ENCODE data around the gene CISD3. TPM values are rescaled to one million over a fixed set of nuclear protein-coding genes. Genes with fewer than 3 reads are reported as not detected.

Gene CISD3
- total RNA-seq, 2 experiments from 2014 or later: 48.2 to 56.1 TPM

GRCh38 chr17:38729368-38729885 lies 714 bp upstream of the CISD3 start:
- H3K4me1 Mint-ChIP-seq (ENCODE audit: low read depth): peaks cover 72% of the 10 kb centered on the region
- ATAC-seq (no peak), DNase-seq (no peak)
- ChIA-PET POLR2A (interaction anchor here (1.6 to 4.2 kb wide), 5 partner anchors 11 to 25 kb away, joined by 6 to 92 read pairs (median 9); partner anchors contain the start of gene MLLT6), CTCF (interaction anchor here (0.7 to 2.7 kb wide), 9 partner anchors 10 to 171 kb away, joined by 3 to 29 read pairs (median 7); partner anchors contain the start of genes EPOP and MLLT6)
- H3K4me3 Mint-ChIP-seq: peak overlapping the region; percentile 55
- H3K27me3 Mint-ChIP-seq (ENCODE audit: low read depth): no peaks in the 10 kb centered on the region
- peaks cover 54% of the 10 kb centered on the region for H3K36me3 Mint-ChIP-seq (ENCODE audit: low read depth)
- peak overlapping the region; percentile 95 for H3K27ac Mint-ChIP-seq
- no peaks in the 10 kb centered on the region for H3K9me3 Mint-ChIP-seq (ENCODE audit: insufficient read depth)

- ChIA-PET POLR2A (interaction anchor here (0.6 to 1.9 kb wide), 9 partner anchors 15 to 1824 kb away, joined by 3 to 9 read pairs (median 3); partner anchors contain the start of gene MLLT6), CTCF (interaction anchor here (0.7 to 3.3 kb wide), 10 partner anchors 11 to 172 kb away, joined by 3 to 40 read pairs (median 5); partner anchors contain the start of genes EPOP, MLLT6 and PSMB3)
- Mint-ChIP-seq H3K4me3 (peak overlapping the region; percentile 90), H3K9me3 (ENCODE audit: insufficient read depth) (no peaks in the 10 kb centered on the region), H3K4me1 (ENCODE audit: low read depth) (peaks cover 78% of the 10 kb centered on the region), H3K27me3 (ENCODE audit: low read depth) (no peaks in the 10 kb centered on the region), H3K27ac (peak overlapping the region; percentile 91), H3K36me3 (ENCODE audit: low read depth) (peaks cover 43% of the 10 kb centered on the region)
- DNase-seq (peak; percentile 41), ATAC-seq (no peak)
Measured at GRCh38 chr17:38730526-38731379, 612 bp downstream of the CISD3 start.

- peaks cover 40% of the 10 kb centered on the region for H3K36me3 Mint-ChIP-seq (ENCODE audit: low read depth)
- DNase-seq: no peak
- peak overlapping the region; percentile 90 for H3K4me3 Mint-ChIP-seq
- no peaks in the 10 kb centered on the region for H3K27me3 Mint-ChIP-seq (ENCODE audit: low read depth)
- H3K9me3 Mint-ChIP-seq (ENCODE audit: insufficient read depth): no peaks in the 10 kb centered on the region
- H3K4me1 Mint-ChIP-seq (ENCODE audit: low read depth): peaks cover 71% of the 10 kb centered on the region
- ATAC-seq: no peak
- POLR2A ChIA-PET: interaction anchor here (0.9 to 1.9 kb wide), 6 partner anchors 14 to 174 kb away, joined by 3 to 9 read pairs (median 3); partner anchors contain the start of gene MLLT6
- peak overlapping the region; percentile 91 for H3K27ac Mint-ChIP-seq
- CTCF ChIA-PET: interaction anchor here (0.9 to 3.3 kb wide), 9 partner anchors 12 to 236 kb away, joined by 3 to 40 read pairs (median 6); partner anchors contain the start of genes EPOP, MLLT6 and PSMB3
Measured at GRCh38 chr17:38731526-38732294, 1.6 kb downstream of the CISD3 start.

GRCh38 chr17:38732376-38733281 lies 2.5 kb downstream of the CISD3 start:
- no peak for DNase-seq
- H3K9me3 Mint-ChIP-seq (ENCODE audit: insufficient read depth): no peaks in the 10 kb centered on the region
- peak overlapping the region; percentile 90 for H3K4me3 Mint-ChIP-seq
- peaks cover 38% of the 10 kb centered on the region for H3K36me3 Mint-ChIP-seq (ENCODE audit: low read depth)
- ChIA-PET POLR2A (interaction anchor here (1.4 to 1.9 kb wide), 3 partner anchors 28 to 174 kb away, joined by 3 to 9 read pairs (median 3); partner anchors contain the start of gene MLLT6), CTCF (interaction anchor here (1.1 to 3.3 kb wide), 3 partner anchors 19 to 70 kb away, joined by 4 to 40 read pairs (median 6); partner anchors contain the start of genes EPOP and PSMB3)
- H3K4me1 Mint-ChIP-seq (ENCODE audit: low read depth): peaks cover 62% of the 10 kb centered on the region
- peak overlapping the region; percentile 67 for H3K27ac Mint-ChIP-seq
- no peaks in the 10 kb centered on the region for H3K27me3 Mint-ChIP-seq (ENCODE audit: low read depth)
- ATAC-seq: no peak

- Mint-ChIP-seq H3K4me3 (no peak overlapping the region), H3K9me3 (ENCODE audit: insufficient read depth) (no peaks in the 10 kb centered on the region), H3K4me1 (ENCODE audit: low read depth) (peaks cover 54% of the 10 kb centered on the region), H3K27ac (peak overlapping the region; percentile 67), H3K27me3 (ENCODE audit: low read depth) (no peaks in the 10 kb centered on the region), H3K36me3 (ENCODE audit: low read depth) (peaks cover 30% of the 10 kb centered on the region)
- ChIA-PET CTCF (interaction anchor here (1.9 to 5.7 kb wide), 5 partner anchors 14 to 175 kb away, joined by 9 to 141 read pairs (median 28); partner anchors contain the start of gene EPOP), POLR2A (interaction anchor here (2.1 kb wide), 1 partner anchor 29 kb away, joined by 9 read pairs; the partner anchor contains the start of gene MLLT6)
- DNase-seq (no peak), ATAC-seq (no peak)
Measured at GRCh38 chr17:38733282-38733981, 3.3 kb downstream of the CISD3 start.

GRCh38 chr17:38733982-38734973 lies 4.1 kb downstream of the CISD3 start:
- POLR2A ChIA-PET: interaction anchor here (0.6 to 2.1 kb wide), 4 partner anchors 17 to 57 kb away, joined by 3 to 9 read pairs (median 6); partner anchors contain the start of gene MLLT6
- no peak overlapping the region for H3K4me3 Mint-ChIP-seq
- no peaks in the 10 kb centered on the region for H3K9me3 Mint-ChIP-seq (ENCODE audit: insufficient read depth)
- H3K36me3 Mint-ChIP-seq (ENCODE audit: low read depth): peaks cover 25% of the 10 kb centered on the region
- peak overlapping the region; percentile 72 for H3K27ac Mint-ChIP-seq
- ATAC-seq (no peak), DNase-seq (peak; percentile 56)
- no peaks in the 10 kb centered on the region for H3K27me3 Mint-ChIP-seq (ENCODE audit: low read depth)
- H3K4me1 Mint-ChIP-seq (ENCODE audit: low read depth): peaks cover 46% of the 10 kb centered on the region
- CTCF ChIA-PET: interaction anchor here (0.8 to 5.7 kb wide), 25 partner anchors 9 to 176 kb away, joined by 3 to 141 read pairs (median 9); partner anchors contain the start of genes EPOP, MLLT6 and PSMB3

- Mint-ChIP-seq H3K4me3 (no peak overlapping the region), H3K27ac (no peak overlapping the region), H3K9me3 (ENCODE audit: insufficient read depth) (no peaks in the 10 kb centered on the region), H3K36me3 (ENCODE audit: low read depth) (peaks cover 22% of the 10 kb centered on the region), H3K4me1 (ENCODE audit: low read depth) (peaks cover 41% of the 10 kb centered on the region), H3K27me3 (ENCODE audit: low read depth) (no peaks in the 10 kb centered on the region)
- DNase-seq (peak; percentile 82), ATAC-seq (no peak)
- CTCF ChIA-PET: interaction anchor here (0.6 to 5.7 kb wide), 32 partner anchors 8 to 1454 kb away, joined by 3 to 141 read pairs (median 7); partner anchors contain the start of genes EPOP, MLLT6 and PSMB3
- POLR2A ChIA-PET: interaction anchor here (0.7 to 2.1 kb wide), 5 partner anchors 15 to 65 kb away, joined by 3 to 9 read pairs (median 4); partner anchors contain the start of genes EPOP and MLLT6
Measured at GRCh38 chr17:38735161-38735997, 5.2 kb downstream of the CISD3 start.

GRCh38 chr17:38738007-38738662 lies 8.0 kb downstream of the CISD3 start:
- H3K9me3 Mint-ChIP-seq (ENCODE audit: insufficient read depth): no peaks in the 10 kb centered on the region
- peaks cover 23% of the 10 kb centered on the region for H3K4me1 Mint-ChIP-seq (ENCODE audit: low read depth)
- ChIA-PET CTCF (interaction anchor here (1.0 to 5.7 kb wide), 2 partner anchors 60 to 180 kb away, joined by 4 to 141 read pairs; partner anchors contain the start of gene EPOP), POLR2A (interaction anchor here (0.8 kb wide), 1 partner anchor 14 kb away, joined by 4 read pairs; the partner anchor contains the start of gene PSMB3)
- H3K36me3 Mint-ChIP-seq (ENCODE audit: low read depth): peaks cover 5% of the 10 kb centered on the region
- H3K4me3 Mint-ChIP-seq: no peak overlapping the region
- ATAC-seq (no peak), DNase-seq (no peak)
- peaks cover 4% of the 10 kb centered on the region for H3K27me3 Mint-ChIP-seq (ENCODE audit: low read depth)
- no peak overlapping the region for H3K27ac Mint-ChIP-seq
